Measurements from ENCODE around the gene NGEF.
"Not testable (repeated sequence)": the region's sequence is repeated elsewhere in the genome, so short reads cannot be mapped to it uniquely, and the experiment has no call there.

The NGEF gene

GRCh38 chr2:233019610-233020009 lies 6.6 kb upstream of the NGEF start:
- DNase-seq = not testable (repeated sequence)

GRCh38 chr2:233017947-233018346 lies 4.9 kb upstream of the NGEF start:
- DNase-seq = no peak

- no peak for DNase-seq
Measured at GRCh38 chr2:233015019-233015645, 2.1 kb upstream of the NGEF start.

- DNase-seq = no peak
Measured at GRCh38 chr2:233013650-233014049, 594 bp upstream of the NGEF start.

GRCh38 chr2:233012301-233012971 lies 620 bp downstream of the NGEF start:
- DNase-seq = no peak

GRCh38 chr2:233011702-233012131 lies 1.3 kb downstream of the NGEF start:
- DNase-seq = no peak

- no peak for DNase-seq
Measured at GRCh38 chr2:233011268-233011650, 1.8 kb downstream of the NGEF start.

- DNase-seq = no peak
Measured at GRCh38 chr2:233010569-233011267, 2.3 kb downstream of the NGEF start.

- no peak for DNase-seq
Measured at GRCh38 chr2:233009661-233010060, 3.4 kb downstream of the NGEF start.

- no peak for DNase-seq
Measured at GRCh38 chr2:233007739-233008138, 5.3 kb downstream of the NGEF start.

- DNase-seq = no peak
Measured at GRCh38 chr2:233007270-233007669, 5.8 kb downstream of the NGEF start.

- DNase-seq = no peak
Measured at GRCh38 chr2:233006648-233007047, 6.4 kb downstream of the NGEF start.

- no peak for DNase-seq
Measured at GRCh38 chr2:233005096-233005495, 8.0 kb downstream of the NGEF start.

- no peak for DNase-seq
Measured at GRCh38 chr2:233003658-233004555, 9.1 kb downstream of the NGEF start.

- no peak for DNase-seq
Measured at GRCh38 chr2:233002829-233003657, 10.0 kb downstream of the NGEF start.

- DNase-seq = no peak
Measured at GRCh38 chr2:233000886-233001750, 11.9 kb downstream of the NGEF start.

- no peak for DNase-seq
Measured at GRCh38 chr2:232999354-232999753, 13.7 kb downstream of the NGEF start.

- DNase-seq = no peak
Measured at GRCh38 chr2:232998666-232998985, 14.4 kb downstream of the NGEF start.

GRCh38 chr2:232997749-232998665 lies 15.0 kb downstream of the NGEF start:
- DNase-seq = no peak

GRCh38 chr2:232994446-232994845 lies 18.6 kb downstream of the NGEF start:
- DNase-seq = no peak

All from activated T-cell treated with anti-CD3 and anti-CD28 coated beads for 4 hours (primary cell).